Liver (tissue), 9 donors: Measurements from ENCODE around the gene MIB1. TPM values are rescaled to one million over a fixed set of nuclear protein-coding genes. Genes with fewer than 3 reads are reported as not detected.

Source experiments
- DNase-seq: peaks from one replicate; pipeline ENCODE4 v3.0.0-alpha.2; 2017; ENCODE audit warnings: low spot score
- H3K27ac ChIP-seq, 2 donors: one replicate each; pipeline ENCODE4 v1.7.0; 2013; ENCODE audit warnings: inconsistent platforms in 2 of 2, low read length in 2 of 2, control low read depth in 1 of 2, low read depth in 1 of 2, mild to moderate bottlenecking in 1 of 2
- H3K27me3 ChIP-seq, 4 donors: one replicate each; pipeline versions ENCODE4 v1.6.1 to v1.7.0; 2013; ENCODE audit warnings: low read length in 3 of 4, inconsistent platforms in 1 of 4, mild to moderate bottlenecking in 1 of 4, moderate library complexity in 1 of 4; ENCODE audit not compliant: control insufficient read depth in 4 of 4, insufficient read depth in 4 of 4
- H3K36me3 ChIP-seq, 4 donors: one replicate each; pipeline versions ENCODE4 v1.6.1 to v1.7.0; 2013; ENCODE audit warnings: low read length in 3 of 4, mild to moderate bottlenecking in 3 of 4, low read depth in 1 of 4, moderate library complexity in 1 of 4; ENCODE audit not compliant: control insufficient read depth in 4 of 4, insufficient read depth in 3 of 4
- H3K4me1 ChIP-seq, 4 donors: one replicate each; pipeline versions ENCODE4 v1.6.1 to v1.7.0; 2013; ENCODE audit warnings: low read length in 3 of 4, mild to moderate bottlenecking in 3 of 4, moderate library complexity in 1 of 4; ENCODE audit not compliant: control insufficient read depth in 4 of 4, insufficient read depth in 4 of 4
- H3K4me3 ChIP-seq, 3 donors: one replicate each; pipeline versions ENCODE4 v1.6.1 to v1.7.0; 2013; ENCODE audit warnings: low read length in 3 of 3, control low read depth in 1 of 3, low read depth in 1 of 3, mild to moderate bottlenecking in 1 of 3
- H3K9ac ChIP-seq, 2 donors: one replicate each; pipeline ENCODE4 v1.7.0; 2013; ENCODE audit warnings: low read length in 2 of 2, mild to moderate bottlenecking in 2 of 2, moderate library complexity in 2 of 2, control low read depth in 1 of 2, low read depth in 1 of 2
- H3K9me3 ChIP-seq, 4 donors: one replicate each; pipeline versions ENCODE4 v1.6.1 to v1.7.0; 2013; ENCODE audit warnings: low read length in 3 of 4; ENCODE audit not compliant: control insufficient read depth in 4 of 4
- EGR1 ChIP-seq, 2 donors: IDR thresholded peaks; 2 replicates each; pipeline ENCODE4 v1.6.1; 2016 to 2018; ENCODE audit warnings: antibody characterized with exemption in 2 of 2, low read depth in 2 of 2
- FOXA2 ChIP-seq: IDR thresholded peaks from 2 replicates; pipeline ENCODE4 v1.6.1; 2016; ENCODE audit warnings: antibody characterized with exemption
- GABPA ChIP-seq, 2 donors: IDR thresholded peaks in 1 of 2; conservative IDR thresholded peaks in 1 of 2; 2 replicates each; pipeline ENCODE4 v1.6.1; 2016; ENCODE audit warnings: antibody characterized with exemption in 2 of 2, mild to moderate bottlenecking in 1 of 2, moderate library complexity in 1 of 2
- HNF4G ChIP-seq: IDR thresholded peaks from 2 replicates; pipeline ENCODE4 v1.6.1; 2016; ENCODE audit warnings: antibody characterized with exemption
- NR2F2 ChIP-seq: IDR thresholded peaks from 2 replicates; pipeline ENCODE4 v1.6.1; 2016; ENCODE audit warnings: antibody characterized with exemption
- RAD21 ChIP-seq, 2 donors: IDR thresholded peaks; 2 replicates each; pipeline ENCODE4 v1.6.1; 2016; ENCODE audit warnings: antibody characterized with exemption in 2 of 2, mild to moderate bottlenecking in 2 of 2
- RXRA ChIP-seq, 2 donors: IDR thresholded peaks; 2 replicates each; pipeline ENCODE4 v1.6.1; 2017 to 2018; ENCODE audit warnings: antibody characterized with exemption in 2 of 2, mild to moderate bottlenecking in 1 of 2
- SP1 ChIP-seq: IDR thresholded peaks from 2 replicates; pipeline ENCODE4 v1.6.1; 2018; ENCODE audit warnings: antibody characterized with exemption, mild to moderate bottlenecking
- TAF1 ChIP-seq: conservative IDR thresholded peaks from 2 replicates; pipeline ENCODE4 v1.6.1; 2016; ENCODE audit warnings: antibody characterized with exemption, mild to moderate bottlenecking
- WGBS: extraction: QIAGEN DNeasy Blood & Tissue Kit; methylation state at CpG from one replicate; pipeline ENCODE4 v1.1.7; 2013; 5-methylcytosine and 5-hydroxymethylcytosine counted together
- polyA plus RNA-seq, 2 donors: library from polyadenylated mRNA; stranded (reverse) in 1 of 2; unstranded in 1 of 2; fragments of 200-250 nt in 1 of 2; fragments of >200 nt in 1 of 2; fragmentation: Nextera tagmentation in 1 of 2; extraction: Ambion mirVana in 1 of 2; gene quantifications; one replicate each; pipeline versions ENCODE4 v1.2.1 to v1.2.3, GENCODE V29; 2013 to 2015
- total RNA-seq, 2 donors: library from RNA; depleted of rRNA; stranded (reverse); fragments of >200 nt; gene quantifications; one replicate each; pipeline ENCODE4 v1.2.3, GENCODE V29; 2014
- TF ChIP-seq, protein P1 (sequence below): fragments of 150-350 bp; IDR thresholded peaks from 2 replicates; pipeline ENCODE4 v1.5.1; 2017; ENCODE audit warnings: improper control_type of control experiment, low read depth, low read length; ENCODE audit not compliant: missing input control
- TF ChIP-seq, protein P2 (sequence below): IDR thresholded peaks from 2 replicates; pipeline ENCODE4 v1.6.1; 2016; ENCODE audit warnings: antibody characterized with exemption
- TF ChIP-seq, protein P3 (sequence below): IDR thresholded peaks from 2 replicates; pipeline ENCODE4 v1.6.1; 2016; ENCODE audit warnings: antibody characterized with exemption
- TF ChIP-seq, protein P4 (sequence below): IDR thresholded peaks from 2 replicates; pipeline ENCODE4 v1.6.1; 2016; ENCODE audit warnings: antibody characterized with exemption, mild to moderate bottlenecking
- TF ChIP-seq, protein P5 (sequence below): IDR thresholded peaks from 2 replicates; pipeline ENCODE4 v1.6.1; 2016; ENCODE audit warnings: antibody characterized with exemption
- donor health status: healthy.
- donor health status: healthy.
- donor health status: healthy.
- donor health status: healthy.
- donor health status: healthy.

The MIB1 gene
- total and polyA plus RNA-seq, 4 donors, result 2.7 to 29.6 (median 14.9) TPM

DNA sequence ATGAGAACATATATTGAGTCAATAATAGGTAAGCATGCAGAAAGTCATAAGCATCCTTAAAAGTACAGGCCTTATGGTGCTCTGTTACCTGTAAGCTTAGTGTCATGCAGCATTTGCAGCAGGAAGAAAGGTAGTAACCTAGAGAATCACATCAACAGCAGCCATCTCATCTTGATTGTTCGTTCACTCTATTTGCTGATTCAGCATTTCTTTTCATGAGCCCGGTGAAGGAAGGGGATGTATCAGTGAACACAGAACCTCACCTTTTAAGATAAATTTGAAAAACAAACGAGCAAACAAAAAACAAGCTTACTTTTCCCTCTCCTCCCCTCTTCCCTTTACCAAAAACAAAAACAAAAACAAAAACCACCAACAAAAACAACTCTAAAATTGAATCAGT is 89.9 kb downstream of the MIB1 start:
- TF ChIP-seq NR2F2, result no peak
- TF ChIP-seq TAF1, result no peak
- H3K9ac ChIP-seq, result no peak overlapping the region
- no peak for DNase-seq
- no peaks in the 10 kb centered on the region for H3K36me3 ChIP-seq
- no peak overlapping the region for H3K4me3 ChIP-seq
- peaks cover 0 to 10% (median 0%) of the 10 kb centered on the region in 4 donors for H3K4me1 ChIP-seq
- H3K9me3 ChIP-seq, result no peaks in the 10 kb centered on the region
- H3K27ac ChIP-seq, result no peak overlapping the region
- WGBS, result 86% methylated on average over 3 of the region's 3 CpGs
- H3K27me3 ChIP-seq, result no peaks in the 10 kb centered on the region

DNA sequence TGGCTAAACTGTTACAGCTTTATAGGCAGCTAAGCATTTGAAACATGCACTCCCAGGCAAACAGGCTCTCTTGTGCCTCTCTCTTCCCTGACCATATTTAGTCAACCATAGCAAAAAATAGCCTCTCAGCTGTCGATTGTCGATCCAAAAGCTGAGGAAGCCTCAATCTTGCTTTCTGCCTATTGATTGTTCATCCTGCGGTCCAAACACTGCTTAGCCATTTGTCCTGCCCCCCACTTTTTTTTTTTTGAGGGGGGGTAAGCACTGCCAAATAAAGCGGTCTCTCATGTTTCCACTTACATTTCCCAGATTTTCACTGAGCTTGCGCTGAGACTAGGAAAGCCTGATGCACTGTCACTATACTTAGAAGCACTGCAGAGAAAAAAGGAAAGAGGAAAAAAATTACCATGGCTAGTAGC is 90.8 kb downstream of the MIB1 start:
- DNase-seq, result no peak
- Histone ChIP-seq H3K4me1 (peaks cover 0 to under 1% (median 0%) of the 10 kb centered on the region in 4 donors), H3K9me3 (no peaks in the 10 kb centered on the region), H3K36me3 (no peaks in the 10 kb centered on the region), H3K27me3 (no peaks in the 10 kb centered on the region), H3K4me3 (no peak overlapping the region), H3K27ac (no peak overlapping the region), H3K9ac (no peak overlapping the region)
- 91% methylated on average over 5 of the region's 5 CpGs for WGBS
- TF ChIP-seq GABPA (IDR thresholded peaks at IDR 0.05 in 1 of 2, conservative IDR thresholded peaks at IDR 0.05 in 1 of 2) (no peak), EGR1 (IDR thresholded peaks at IDR 0.05; ENCODE audit: low read depth in 2 of 2) (no peak), HNF4G (no peak), TAF1 (no peak), FOXA2 (no peak), RXRA (IDR thresholded peaks at IDR 0.05) (no peak), RAD21 (IDR thresholded peaks at IDR 0.05) (no peak), SP1 (no peak)
- TF ChIP-seq, protein P1, sequence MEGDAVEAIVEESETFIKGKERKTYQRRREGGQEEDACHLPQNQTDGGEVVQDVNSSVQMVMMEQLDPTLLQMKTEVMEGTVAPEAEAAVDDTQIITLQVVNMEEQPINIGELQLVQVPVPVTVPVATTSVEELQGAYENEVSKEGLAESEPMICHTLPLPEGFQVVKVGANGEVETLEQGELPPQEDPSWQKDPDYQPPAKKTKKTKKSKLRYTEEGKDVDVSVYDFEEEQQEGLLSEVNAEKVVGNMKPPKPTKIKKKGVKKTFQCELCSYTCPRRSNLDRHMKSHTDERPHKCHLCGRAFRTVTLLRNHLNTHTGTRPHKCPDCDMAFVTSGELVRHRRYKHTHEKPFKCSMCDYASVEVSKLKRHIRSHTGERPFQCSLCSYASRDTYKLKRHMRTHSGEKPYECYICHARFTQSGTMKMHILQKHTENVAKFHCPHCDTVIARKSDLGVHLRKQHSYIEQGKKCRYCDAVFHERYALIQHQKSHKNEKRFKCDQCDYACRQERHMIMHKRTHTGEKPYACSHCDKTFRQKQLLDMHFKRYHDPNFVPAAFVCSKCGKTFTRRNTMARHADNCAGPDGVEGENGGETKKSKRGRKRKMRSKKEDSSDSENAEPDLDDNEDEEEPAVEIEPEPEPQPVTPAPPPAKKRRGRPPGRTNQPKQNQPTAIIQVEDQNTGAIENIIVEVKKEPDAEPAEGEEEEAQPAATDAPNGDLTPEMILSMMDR, result no peak
- TF ChIP-seq, protein P2, sequence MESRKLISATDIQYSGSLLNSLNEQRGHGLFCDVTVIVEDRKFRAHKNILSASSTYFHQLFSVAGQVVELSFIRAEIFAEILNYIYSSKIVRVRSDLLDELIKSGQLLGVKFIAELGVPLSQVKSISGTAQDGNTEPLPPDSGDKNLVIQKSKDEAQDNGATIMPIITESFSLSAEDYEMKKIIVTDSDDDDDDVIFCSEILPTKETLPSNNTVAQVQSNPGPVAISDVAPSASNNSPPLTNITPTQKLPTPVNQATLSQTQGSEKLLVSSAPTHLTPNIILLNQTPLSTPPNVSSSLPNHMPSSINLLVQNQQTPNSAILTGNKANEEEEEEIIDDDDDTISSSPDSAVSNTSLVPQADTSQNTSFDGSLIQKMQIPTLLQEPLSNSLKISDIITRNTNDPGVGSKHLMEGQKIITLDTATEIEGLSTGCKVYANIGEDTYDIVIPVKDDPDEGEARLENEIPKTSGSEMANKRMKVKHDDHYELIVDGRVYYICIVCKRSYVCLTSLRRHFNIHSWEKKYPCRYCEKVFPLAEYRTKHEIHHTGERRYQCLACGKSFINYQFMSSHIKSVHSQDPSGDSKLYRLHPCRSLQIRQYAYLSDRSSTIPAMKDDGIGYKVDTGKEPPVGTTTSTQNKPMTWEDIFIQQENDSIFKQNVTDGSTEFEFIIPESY, result no peak
- TF ChIP-seq, protein P3, sequence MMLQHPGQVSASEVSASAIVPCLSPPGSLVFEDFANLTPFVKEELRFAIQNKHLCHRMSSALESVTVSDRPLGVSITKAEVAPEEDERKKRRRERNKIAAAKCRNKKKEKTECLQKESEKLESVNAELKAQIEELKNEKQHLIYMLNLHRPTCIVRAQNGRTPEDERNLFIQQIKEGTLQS, result no peak
- TF ChIP-seq, protein P4, sequence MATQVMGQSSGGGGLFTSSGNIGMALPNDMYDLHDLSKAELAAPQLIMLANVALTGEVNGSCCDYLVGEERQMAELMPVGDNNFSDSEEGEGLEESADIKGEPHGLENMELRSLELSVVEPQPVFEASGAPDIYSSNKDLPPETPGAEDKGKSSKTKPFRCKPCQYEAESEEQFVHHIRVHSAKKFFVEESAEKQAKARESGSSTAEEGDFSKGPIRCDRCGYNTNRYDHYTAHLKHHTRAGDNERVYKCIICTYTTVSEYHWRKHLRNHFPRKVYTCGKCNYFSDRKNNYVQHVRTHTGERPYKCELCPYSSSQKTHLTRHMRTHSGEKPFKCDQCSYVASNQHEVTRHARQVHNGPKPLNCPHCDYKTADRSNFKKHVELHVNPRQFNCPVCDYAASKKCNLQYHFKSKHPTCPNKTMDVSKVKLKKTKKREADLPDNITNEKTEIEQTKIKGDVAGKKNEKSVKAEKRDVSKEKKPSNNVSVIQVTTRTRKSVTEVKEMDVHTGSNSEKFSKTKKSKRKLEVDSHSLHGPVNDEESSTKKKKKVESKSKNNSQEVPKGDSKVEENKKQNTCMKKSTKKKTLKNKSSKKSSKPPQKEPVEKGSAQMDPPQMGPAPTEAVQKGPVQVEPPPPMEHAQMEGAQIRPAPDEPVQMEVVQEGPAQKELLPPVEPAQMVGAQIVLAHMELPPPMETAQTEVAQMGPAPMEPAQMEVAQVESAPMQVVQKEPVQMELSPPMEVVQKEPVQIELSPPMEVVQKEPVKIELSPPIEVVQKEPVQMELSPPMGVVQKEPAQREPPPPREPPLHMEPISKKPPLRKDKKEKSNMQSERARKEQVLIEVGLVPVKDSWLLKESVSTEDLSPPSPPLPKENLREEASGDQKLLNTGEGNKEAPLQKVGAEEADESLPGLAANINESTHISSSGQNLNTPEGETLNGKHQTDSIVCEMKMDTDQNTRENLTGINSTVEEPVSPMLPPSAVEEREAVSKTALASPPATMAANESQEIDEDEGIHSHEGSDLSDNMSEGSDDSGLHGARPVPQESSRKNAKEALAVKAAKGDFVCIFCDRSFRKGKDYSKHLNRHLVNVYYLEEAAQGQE, result no peak
- TF ChIP-seq, protein P5, sequence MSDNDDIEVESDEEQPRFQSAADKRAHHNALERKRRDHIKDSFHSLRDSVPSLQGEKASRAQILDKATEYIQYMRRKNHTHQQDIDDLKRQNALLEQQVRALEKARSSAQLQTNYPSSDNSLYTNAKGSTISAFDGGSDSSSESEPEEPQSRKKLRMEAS, result no peak
